22Rv1 (cell line): ENCODE data around the gene NT5DC2.

Experiments used
- ZFX ChIP-seq: fragments of 450-650 bp; IDR thresholded peaks from 2 replicates; pipeline ENCODE4 v1.6.1; 2017; ENCODE audit warnings: antibody characterized with exemption, borderline replicate concordance
- TF ChIP-seq, protein P1 (sequence below): fragments of 450-650 bp; IDR thresholded peaks from 2 replicates; pipeline ENCODE4 v1.5.1; 2017; ENCODE audit warnings: mild to moderate bottlenecking

DNA sequence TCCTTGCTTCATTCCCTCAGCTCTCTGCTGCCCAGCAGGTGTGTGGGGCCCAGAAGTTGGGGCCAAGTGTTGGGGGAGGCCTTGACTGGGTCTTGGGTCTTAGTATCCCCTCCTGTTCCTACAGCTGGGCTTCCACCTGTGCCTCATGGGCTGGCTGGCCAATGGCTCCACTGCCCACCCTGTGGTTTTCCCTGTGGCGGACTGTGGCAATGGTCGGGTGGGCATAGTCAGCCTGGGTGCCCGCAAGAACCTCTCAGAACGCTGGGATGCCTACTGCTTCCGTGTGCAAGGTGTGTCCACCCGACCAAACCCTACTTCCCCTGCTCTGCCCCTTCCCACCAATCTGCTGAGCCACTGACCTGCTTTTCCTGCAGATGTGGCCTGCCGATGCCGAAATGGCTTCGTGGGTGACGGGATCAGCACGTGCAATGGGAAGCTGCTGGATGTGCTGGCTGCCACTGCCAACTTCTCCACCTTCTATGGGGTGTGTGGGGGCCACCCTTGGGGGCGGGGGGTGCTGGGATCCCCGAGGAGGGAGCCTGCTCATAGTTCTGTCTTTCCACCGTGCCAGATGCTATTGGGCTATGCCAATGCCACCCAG, 10.9 kb downstream of the NT5DC2 start:
- TF ChIP-seq, protein P1, sequence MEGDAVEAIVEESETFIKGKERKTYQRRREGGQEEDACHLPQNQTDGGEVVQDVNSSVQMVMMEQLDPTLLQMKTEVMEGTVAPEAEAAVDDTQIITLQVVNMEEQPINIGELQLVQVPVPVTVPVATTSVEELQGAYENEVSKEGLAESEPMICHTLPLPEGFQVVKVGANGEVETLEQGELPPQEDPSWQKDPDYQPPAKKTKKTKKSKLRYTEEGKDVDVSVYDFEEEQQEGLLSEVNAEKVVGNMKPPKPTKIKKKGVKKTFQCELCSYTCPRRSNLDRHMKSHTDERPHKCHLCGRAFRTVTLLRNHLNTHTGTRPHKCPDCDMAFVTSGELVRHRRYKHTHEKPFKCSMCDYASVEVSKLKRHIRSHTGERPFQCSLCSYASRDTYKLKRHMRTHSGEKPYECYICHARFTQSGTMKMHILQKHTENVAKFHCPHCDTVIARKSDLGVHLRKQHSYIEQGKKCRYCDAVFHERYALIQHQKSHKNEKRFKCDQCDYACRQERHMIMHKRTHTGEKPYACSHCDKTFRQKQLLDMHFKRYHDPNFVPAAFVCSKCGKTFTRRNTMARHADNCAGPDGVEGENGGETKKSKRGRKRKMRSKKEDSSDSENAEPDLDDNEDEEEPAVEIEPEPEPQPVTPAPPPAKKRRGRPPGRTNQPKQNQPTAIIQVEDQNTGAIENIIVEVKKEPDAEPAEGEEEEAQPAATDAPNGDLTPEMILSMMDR, result no peak
- no peak for TF ChIP-seq ZFX
